SU-DHL-6 (cell line): ENCODE measurements around the gene MAPK14.

Experiments used
- H2AFZ ChIP-seq: fragments of 200-600 bp; sonication (generic); 2 replicates; pipeline ENCODE4 v1.6.1; 2014; ENCODE audit warnings: low read depth, mild to moderate bottlenecking, moderate library complexity, mixed read lengths, antibody characterized with exemption, low read length; ENCODE audit not compliant: severe bottlenecking
- H3F3A ChIP-seq: fragments of 200-600 bp; shearing (Covaris generic); 2 replicates; pipeline ENCODE4 v1.6.0; 2016; ENCODE audit warnings: antibody characterized with exemption, mild to moderate bottlenecking; ENCODE audit not compliant: insufficient read depth
- H3K27ac ChIP-seq: fragments of 200-600 bp; sonication (generic); 2 replicates; pipeline ENCODE4 v1.5.1; 2016; ENCODE audit warnings: low read depth, mild to moderate bottlenecking, low read length, moderate library complexity, mixed read lengths
- H3K27me3 ChIP-seq: fragments of 200-600 bp; sonication (generic), shearing (Covaris generic); 2 replicates; pipeline ENCODE4 v1.6.0; 2014; ENCODE audit warnings: mild to moderate bottlenecking, low read length
- H3K36me3 ChIP-seq: fragments of 200-600 bp; sonication (generic); 2 replicates; pipeline ENCODE4 v1.6.1; 2014; ENCODE audit warnings: mild to moderate bottlenecking, low read length, mixed read lengths
- H3K4me2 ChIP-seq: fragments of 300-600, 200-600 bp; shearing (Covaris generic), sonication (generic); 2 replicates; pipeline ENCODE4 v1.6.0; 2014; ENCODE audit warnings: low read length, low read depth, mild to moderate bottlenecking; ENCODE audit not compliant: poor library complexity, severe bottlenecking
- H3K4me3 ChIP-seq: fragments of 200-600 bp; sonication (generic); 2 replicates; pipeline ENCODE4 v1.5.1; 2014; ENCODE audit warnings: antibody characterized with exemption, low read length, mild to moderate bottlenecking, mixed read lengths; ENCODE audit not compliant: insufficient read depth, poor library complexity, severe bottlenecking
- H3K79me2 ChIP-seq: fragments of 200-600 bp; sonication (generic); 2 replicates; pipeline ENCODE4 v1.6.1; 2014; ENCODE audit warnings: mild to moderate bottlenecking, low read length, moderate library complexity; ENCODE audit not compliant: insufficient read depth
- H3K9ac ChIP-seq: fragments of 200-600 bp; sonication (generic); 2 replicates; pipeline ENCODE4 v1.7.0; 2014; ENCODE audit warnings: mild to moderate bottlenecking, low read length
- H3K9me2 ChIP-seq: fragments of 200-600 bp; sonication (generic); replicated peaks from 2 replicates; pipeline ENCODE4 v1.6.1; 2014; ENCODE audit warnings: low read length; ENCODE audit not compliant: insufficient read depth
- H3K9me3 ChIP-seq: fragments of 200-600 bp; sonication (generic); 2 replicates; pipeline ENCODE4 v1.6.1; 2014; ENCODE audit warnings: low read length, mixed read lengths; ENCODE audit not compliant: insufficient read depth
- H4K20me1 ChIP-seq: fragments of 200-600 bp; sonication (generic); 2 replicates; pipeline ENCODE4 v1.6.1; 2014; ENCODE audit warnings: low read depth, mild to moderate bottlenecking, antibody characterized with exemption, low read length, moderate library complexity, mixed read lengths
- CTCF ChIP-seq: fragments of 200-600 bp; sonication (generic); IDR thresholded peaks from one replicate; pipeline ENCODE4 v1.5.1; 2017; ENCODE audit warnings: antibody characterized with exemption, mild to moderate bottlenecking, low read length, moderate library complexity; ENCODE audit not compliant: insufficient read depth, poor library complexity, severe bottlenecking
- EZH2phosphoT487 ChIP-seq: fragments of 200-600 bp; sonication (generic), shearing (Covaris generic); conservative IDR thresholded peaks from 2 replicates; pipeline ENCODE4 v1.6.1; 2018; ENCODE audit warnings: mild to moderate bottlenecking, antibody characterized with exemption, low read length, moderate library complexity, mixed read lengths

Gene MAPK14

GRCh38 chr6:36118550-36119107, 91.0 kb downstream of the MAPK14 start:
- TF ChIP-seq EZH2phosphoT487 (no peak), CTCF (no peak)

GRCh38 chr6:36119209-36119608, 91.6 kb downstream of the MAPK14 start:
- H3K79me2 ChIP-seq: no peaks in the 10 kb centered on the region
- H3K36me3 ChIP-seq: no peaks in the 10 kb centered on the region
- peaks cover 54% of the 10 kb centered on the region for H3F3A ChIP-seq
- H3K4me3 ChIP-seq: no peak overlapping the region
- H3K27ac ChIP-seq: peak overlapping the region; percentile 76; the same call in 1 of the 2 replicates
- no peak overlapping the region for H3K9ac ChIP-seq
- H3K4me2 ChIP-seq: no peak overlapping the region
- H3K27me3 ChIP-seq: no peaks in the 10 kb centered on the region
- no peak for TF ChIP-seq EZH2phosphoT487
- no peaks in the 10 kb centered on the region for H3K9me2 ChIP-seq
- H4K20me1 ChIP-seq: no peaks in the 10 kb centered on the region
- H2AFZ ChIP-seq: no peak overlapping the region
- no peaks in the 10 kb centered on the region for H3K9me3 ChIP-seq

More at GRCh38 chr6:36118550-36119107, 91.0 kb downstream of the MAPK14 start:
- Histone ChIP-seq H3F3A (peaks cover 55% of the 10 kb centered on the region), H3K4me2 (no peak overlapping the region), H3K9me3 (no peaks in the 10 kb centered on the region), H3K36me3 (no peaks in the 10 kb centered on the region), H3K9ac (no peak overlapping the region), H4K20me1 (no peaks in the 10 kb centered on the region), H2AFZ (no peak overlapping the region), H3K79me2 (peaks cover 5% of the 10 kb centered on the region; the same call in 1 of the 2 replicates), H3K27ac (peak overlapping the region; percentile 76), H3K4me3 (no peak overlapping the region), H3K27me3 (no peaks in the 10 kb centered on the region), H3K9me2 (no peaks in the 10 kb centered on the region)

GRCh38 chr6:36120018-36120417, 92.4 kb downstream of the MAPK14 start:
- H3K4me3 ChIP-seq: no peak overlapping the region
- H3K27ac ChIP-seq: peak overlapping the region; percentile 76
- no peaks in the 10 kb centered on the region for H3K9me3 ChIP-seq
- H3K27me3 ChIP-seq: no peaks in the 10 kb centered on the region
- H3K9ac ChIP-seq: peak overlapping the region; percentile 46; the same call in 1 of the 2 replicates
- H3K9me2 ChIP-seq: no peaks in the 10 kb centered on the region
- peaks cover 48% of the 10 kb centered on the region for H3F3A ChIP-seq
- H3K79me2 ChIP-seq: no peaks in the 10 kb centered on the region
- H2AFZ ChIP-seq: no peak overlapping the region
- no peaks in the 10 kb centered on the region for H4K20me1 ChIP-seq
- no peak for TF ChIP-seq EZH2phosphoT487
- no peak for TF ChIP-seq CTCF
- H3K4me2 ChIP-seq: peak overlapping the region; percentile 48
- H3K36me3 ChIP-seq: no peaks in the 10 kb centered on the region

- peak overlapping the region; percentile 46 for H3K9ac ChIP-seq
- H2AFZ ChIP-seq: no peak overlapping the region
- no peaks in the 10 kb centered on the region for H3K9me2 ChIP-seq
- no peaks in the 10 kb centered on the region for H3K27me3 ChIP-seq
- H3K79me2 ChIP-seq: no peaks in the 10 kb centered on the region
- TF ChIP-seq CTCF: no peak
- no peak for TF ChIP-seq EZH2phosphoT487
- peak overlapping the region; percentile 76 for H3K27ac ChIP-seq
- no peaks in the 10 kb centered on the region for H4K20me1 ChIP-seq
- peak overlapping the region; percentile 48 for H3K4me2 ChIP-seq
- peaks cover 42% of the 10 kb centered on the region for H3F3A ChIP-seq
- no peaks in the 10 kb centered on the region for H3K36me3 ChIP-seq
- H3K9me3 ChIP-seq: no peaks in the 10 kb centered on the region
- peak overlapping the region; percentile 3 for H3K4me3 ChIP-seq
Measured at GRCh38 chr6:36120539-36120938, 92.9 kb downstream of the MAPK14 start.
